Epithelial cell of esophagus (primary cell): ENCODE data around the gene HNRNPC.

Experiments used
- DNase-seq: peaks from one replicate; pipeline ENCODE4 v3.0.0; 2010; ENCODE audit warnings: low read depth
- H3K4me3 ChIP-seq: 2 replicates; pipeline ENCODE4 v1.5.1; 2011; ENCODE audit warnings: mild to moderate bottlenecking, low read length, control low read depth
- TF ChIP-seq, protein P1 (sequence below): IDR thresholded peaks from 2 replicates; pipeline ENCODE4 v1.5.1; 2011; ENCODE audit warnings: low read depth, mild to moderate bottlenecking, low read length, control low read depth, inconsistent platforms; ENCODE audit not compliant: insufficient read depth; ENCODE audit errors: missing control alignments

Gene HNRNPC

GRCh38 chr14:21252149-21252548 lies 17.1 kb downstream of the HNRNPC start:
- no peak overlapping the region for H3K4me3 ChIP-seq
- TF ChIP-seq, protein P1, sequence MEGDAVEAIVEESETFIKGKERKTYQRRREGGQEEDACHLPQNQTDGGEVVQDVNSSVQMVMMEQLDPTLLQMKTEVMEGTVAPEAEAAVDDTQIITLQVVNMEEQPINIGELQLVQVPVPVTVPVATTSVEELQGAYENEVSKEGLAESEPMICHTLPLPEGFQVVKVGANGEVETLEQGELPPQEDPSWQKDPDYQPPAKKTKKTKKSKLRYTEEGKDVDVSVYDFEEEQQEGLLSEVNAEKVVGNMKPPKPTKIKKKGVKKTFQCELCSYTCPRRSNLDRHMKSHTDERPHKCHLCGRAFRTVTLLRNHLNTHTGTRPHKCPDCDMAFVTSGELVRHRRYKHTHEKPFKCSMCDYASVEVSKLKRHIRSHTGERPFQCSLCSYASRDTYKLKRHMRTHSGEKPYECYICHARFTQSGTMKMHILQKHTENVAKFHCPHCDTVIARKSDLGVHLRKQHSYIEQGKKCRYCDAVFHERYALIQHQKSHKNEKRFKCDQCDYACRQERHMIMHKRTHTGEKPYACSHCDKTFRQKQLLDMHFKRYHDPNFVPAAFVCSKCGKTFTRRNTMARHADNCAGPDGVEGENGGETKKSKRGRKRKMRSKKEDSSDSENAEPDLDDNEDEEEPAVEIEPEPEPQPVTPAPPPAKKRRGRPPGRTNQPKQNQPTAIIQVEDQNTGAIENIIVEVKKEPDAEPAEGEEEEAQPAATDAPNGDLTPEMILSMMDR = no peak
- DNase-seq = no peak

DNA sequence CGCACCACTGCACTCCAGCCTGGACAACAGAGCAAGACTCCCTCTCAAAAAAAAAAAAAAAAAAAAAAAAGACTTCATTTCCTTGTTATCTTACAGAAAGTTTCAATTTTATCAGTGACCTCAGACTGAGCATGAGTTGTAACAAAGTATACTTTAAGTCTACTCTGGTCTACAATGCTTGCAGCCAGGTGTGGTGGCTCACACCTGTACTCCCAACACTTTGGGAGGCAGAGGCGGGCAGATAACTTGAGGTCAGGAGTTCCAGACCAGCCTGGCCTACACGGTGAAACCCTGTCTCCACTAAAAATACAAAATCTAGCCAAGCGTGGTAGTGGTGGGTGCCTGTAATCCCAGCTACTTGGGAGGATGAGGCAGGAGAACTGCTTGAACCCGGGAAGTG lies 18.0 kb downstream of the HNRNPC start:
- no peak for DNase-seq
- H3K4me3 ChIP-seq = no peak overlapping the region
- TF ChIP-seq, protein P1 = no peak

DNA sequence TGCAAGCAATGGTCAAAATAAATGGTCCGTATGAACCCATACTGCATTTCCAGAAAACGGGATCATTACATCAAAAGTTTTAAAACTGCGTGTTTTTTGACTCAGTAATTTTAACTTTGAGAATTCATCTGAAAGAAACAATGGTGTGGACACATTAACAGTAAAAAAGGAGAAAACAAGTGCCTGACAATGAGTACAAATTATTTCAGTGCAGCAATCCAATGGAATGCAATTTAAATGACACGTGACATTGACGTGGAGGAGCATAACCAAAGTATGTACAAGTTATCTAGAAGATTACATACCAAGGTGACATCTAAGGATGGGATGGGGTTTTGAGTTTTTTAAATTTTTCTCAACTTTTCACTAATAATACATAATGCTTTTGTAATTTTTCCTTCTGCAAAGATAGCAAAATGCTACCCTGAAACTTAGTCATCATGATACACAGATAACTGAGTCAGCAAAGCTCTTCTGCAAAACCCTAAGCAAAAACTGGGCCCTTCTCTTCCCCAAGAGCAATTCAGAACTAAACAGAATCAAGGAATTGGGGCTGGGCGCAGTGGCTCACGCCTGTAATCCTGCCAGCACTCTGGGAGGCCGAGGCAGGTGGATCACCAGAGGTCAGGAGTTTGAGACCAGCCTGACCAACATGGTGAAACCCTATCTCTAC lies 20.4 kb downstream of the HNRNPC start:
- no peak for DNase-seq
- TF ChIP-seq, protein P1 = no peak
- H3K4me3 ChIP-seq = no peak overlapping the region

- TF ChIP-seq, protein P1 = no peak
- no peak overlapping the region for H3K4me3 ChIP-seq
- no peak for DNase-seq
Observed at GRCh38 chr14:21248338-21248737, 20.9 kb downstream of the HNRNPC start.

GRCh38 chr14:21245813-21246212 lies 23.4 kb downstream of the HNRNPC start:
- TF ChIP-seq, protein P1 = no peak
- no peak overlapping the region for H3K4me3 ChIP-seq
- no peak for DNase-seq

GRCh38 chr14:21244544-21244943 lies 24.7 kb downstream of the HNRNPC start:
- DNase-seq = peak; percentile 82
- no peak overlapping the region for H3K4me3 ChIP-seq
- TF ChIP-seq, protein P1 = no peak

DNA sequence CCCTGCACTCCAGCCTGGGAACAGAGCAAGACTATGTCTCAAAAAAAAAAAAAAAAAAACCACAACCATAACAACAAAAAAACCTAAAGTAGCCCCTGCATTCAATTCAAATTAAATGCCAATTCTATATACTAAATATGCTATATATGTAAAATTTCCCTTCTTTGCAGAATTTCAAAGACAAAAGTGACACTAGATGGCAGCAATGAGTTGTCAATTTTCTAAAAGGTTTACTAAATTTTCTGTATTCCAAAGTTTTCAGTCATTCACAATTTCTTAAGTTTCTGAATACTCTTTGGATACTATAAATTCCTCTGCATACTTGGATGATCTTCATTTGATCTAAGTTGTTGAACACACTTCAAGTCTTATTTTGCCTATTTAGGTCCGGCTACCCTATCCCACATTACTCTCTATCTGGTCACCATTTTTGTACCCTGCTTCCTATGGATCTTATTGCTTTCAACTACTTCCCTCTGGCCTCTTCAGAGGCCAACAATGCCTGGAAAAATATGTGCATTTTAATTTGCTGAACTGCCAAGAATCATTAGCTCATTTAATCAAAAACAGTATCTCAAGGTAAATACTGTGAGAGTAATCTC lies 27.9 kb downstream of the HNRNPC start:
- no peak for DNase-seq
- TF ChIP-seq, protein P1 = peak; percentile 20
- no peak overlapping the region for H3K4me3 ChIP-seq
